Fibroblast of skin of back (primary cell): ENCODE results near the gene FAM47A. TPM values are rescaled to one million over a fixed set of nuclear protein-coding genes. Genes with fewer than 3 reads are reported as not detected.

Experiments
- DNase-seq: peaks from one replicate; pipeline ENCODE4 v3.0.0-alpha.2; 2013
- polyA plus RNA-seq, 2 experiments: library from polyadenylated mRNA; unstranded; fragments of 120-200 nt; gene quantifications; one replicate each; pipeline ENCODE4 v1.2.1, GENCODE V29; 2013; ENCODE audit not compliant: insufficient read length in 2 of 2

The FAM47A gene
- polyA plus RNA-seq (2013, experiment 1 of 2; ENCODE audit: insufficient read length): not detected
- polyA plus RNA-seq (2013, experiment 2 of 2; ENCODE audit: insufficient read length): not detected

- DNase-seq: no peak
Observed at GRCh38 chrX:34132028-34132427, at the start of gene FAM47A. Gene FAM47A (minus strand): TSS chrX:34132314. CDS start chrX:34132278, 36 bp downstream.

- DNase-seq: no peak
Observed at GRCh38 chrX:34147345-34147744, 15.2 kb upstream of the FAM47A start.

GRCh38 chrX:34146906-34147305, 14.8 kb upstream of the FAM47A start:
- no peak for DNase-seq

- DNase-seq: no peak
Observed at GRCh38 chrX:34144246-34144645, 12.1 kb upstream of the FAM47A start.

- no peak for DNase-seq
Observed at GRCh38 chrX:34140816-34141215, 8.7 kb upstream of the FAM47A start.

- DNase-seq: no peak
Observed at GRCh38 chrX:34130980-34131744, 952 bp downstream of the FAM47A start.

GRCh38 chrX:34130501-34130900, 1.6 kb downstream of the FAM47A start:
- DNase-seq: no peak

GRCh38 chrX:34126011-34126410, 6.1 kb downstream of the FAM47A start:
- no peak for DNase-seq

- no peak for DNase-seq
Observed at GRCh38 chrX:34119122-34119521, 13.0 kb downstream of the FAM47A start.

GRCh38 chrX:34112459-34112858, 19.7 kb downstream of the FAM47A start:
- no peak for DNase-seq
